GM20431 (cell line): ENCODE data around the gene MED15.
"Not testable (repeated sequence)": the region's sequence is repeated elsewhere in the genome, so short reads cannot be mapped to it uniquely, and the experiment has no call there.

Experiments
- in situ Hi-C: fragments of 300-500 bp; cut with MseI, MboI; formaldehyde crosslinking; loops from one replicate; pipeline ENCODE4 v1.15.0; 2020; ENCODE audit warnings: low sequenced_read_pairs; ENCODE audit not compliant: unreplicated experiment

Gene MED15, protein sequence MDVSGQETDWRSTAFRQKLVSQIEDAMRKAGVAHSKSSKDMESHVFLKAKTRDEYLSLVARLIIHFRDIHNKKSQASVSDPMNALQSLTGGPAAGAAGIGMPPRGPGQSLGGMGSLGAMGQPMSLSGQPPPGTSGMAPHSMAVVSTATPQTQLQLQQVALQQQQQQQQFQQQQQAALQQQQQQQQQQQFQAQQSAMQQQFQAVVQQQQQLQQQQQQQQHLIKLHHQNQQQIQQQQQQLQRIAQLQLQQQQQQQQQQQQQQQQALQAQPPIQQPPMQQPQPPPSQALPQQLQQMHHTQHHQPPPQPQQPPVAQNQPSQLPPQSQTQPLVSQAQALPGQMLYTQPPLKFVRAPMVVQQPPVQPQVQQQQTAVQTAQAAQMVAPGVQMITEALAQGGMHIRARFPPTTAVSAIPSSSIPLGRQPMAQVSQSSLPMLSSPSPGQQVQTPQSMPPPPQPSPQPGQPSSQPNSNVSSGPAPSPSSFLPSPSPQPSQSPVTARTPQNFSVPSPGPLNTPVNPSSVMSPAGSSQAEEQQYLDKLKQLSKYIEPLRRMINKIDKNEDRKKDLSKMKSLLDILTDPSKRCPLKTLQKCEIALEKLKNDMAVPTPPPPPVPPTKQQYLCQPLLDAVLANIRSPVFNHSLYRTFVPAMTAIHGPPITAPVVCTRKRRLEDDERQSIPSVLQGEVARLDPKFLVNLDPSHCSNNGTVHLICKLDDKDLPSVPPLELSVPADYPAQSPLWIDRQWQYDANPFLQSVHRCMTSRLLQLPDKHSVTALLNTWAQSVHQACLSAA

DNA sequence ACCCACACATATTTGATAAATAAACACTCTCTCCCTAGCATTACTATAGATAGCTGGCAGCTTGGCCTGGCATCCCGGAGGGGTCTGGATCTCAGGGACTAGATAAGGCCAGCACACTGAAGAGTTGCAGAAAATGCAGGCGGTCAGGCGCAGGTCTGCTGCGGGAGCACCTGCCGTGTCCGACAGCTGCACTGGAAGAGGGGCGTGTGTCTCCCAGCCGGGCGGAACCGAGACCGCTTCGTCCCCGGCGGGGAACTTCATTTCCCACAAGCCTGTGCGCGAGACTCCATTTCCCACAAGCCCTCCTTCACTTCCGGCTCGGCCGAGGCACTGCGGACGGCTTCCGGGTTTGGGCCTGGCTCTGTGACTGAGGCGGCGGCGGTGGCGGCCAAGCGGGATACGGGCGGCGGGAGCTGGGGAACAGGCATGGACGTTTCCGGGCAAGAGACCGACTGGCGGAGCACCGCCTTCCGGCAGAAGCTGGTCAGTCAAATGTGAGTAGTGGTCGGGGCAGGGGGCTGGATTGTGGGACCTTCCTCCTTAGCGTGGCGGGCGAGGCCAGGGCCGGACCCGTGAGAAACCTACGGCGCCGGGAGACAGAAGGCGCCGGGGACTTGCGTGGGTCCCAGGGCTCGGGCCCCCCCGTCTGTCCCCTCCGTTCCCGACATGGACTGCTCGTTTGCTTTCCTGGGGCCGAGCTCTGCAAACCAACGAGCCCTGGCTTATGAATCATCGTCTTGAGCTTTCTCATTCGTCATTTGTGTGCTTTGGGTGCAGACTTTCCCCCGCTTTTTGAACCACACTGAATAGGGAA is at the start of gene MED15:
Gene MED15, plus strand, starts transcription at position 358 of the 814 bp plus-strand sequence. Its CDS starts 69 bp downstream, at position 427.
- in situ Hi-C loops = no loop called here

DNA sequence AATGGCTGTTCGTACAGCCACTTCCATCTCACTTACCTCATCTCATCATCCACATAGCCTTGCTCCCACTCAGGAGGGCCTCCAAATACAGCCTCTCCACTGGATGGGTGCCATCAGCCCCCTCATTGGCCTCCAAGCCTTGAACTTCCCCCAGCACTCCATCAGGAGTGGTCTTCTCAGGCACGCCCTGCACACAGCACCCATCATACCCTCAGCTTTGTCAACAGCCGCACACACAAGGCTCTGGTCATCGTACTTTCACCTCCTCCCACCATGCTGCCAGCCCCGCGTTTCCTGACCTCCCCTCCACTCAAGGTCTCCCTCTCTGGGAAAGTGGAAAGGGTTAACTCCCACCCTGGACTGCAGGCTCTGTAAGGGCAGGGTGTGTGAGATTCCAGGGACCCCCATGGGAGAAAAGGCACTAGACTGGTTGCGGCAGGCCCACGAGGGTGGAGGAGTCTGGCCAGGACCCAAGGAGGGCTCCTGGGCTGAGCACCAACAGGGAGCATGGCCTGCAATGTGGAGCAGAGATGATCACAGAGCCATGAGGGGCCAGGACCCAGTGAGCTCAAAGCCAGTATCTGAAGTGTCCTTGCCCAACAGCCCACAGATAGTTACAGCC is 48.8 kb upstream of the MED15 start:
- in situ Hi-C loops = no loop called here

- in situ Hi-C loops = no loop called here
These were observed 48.3 kb upstream of the MED15 start for GRCh38 chr22:20459152-20459542.

- in situ Hi-C loops = no loop called here
These were observed 47.5 kb upstream of the MED15 start for GRCh38 chr22:20459862-20460261.

DNA sequence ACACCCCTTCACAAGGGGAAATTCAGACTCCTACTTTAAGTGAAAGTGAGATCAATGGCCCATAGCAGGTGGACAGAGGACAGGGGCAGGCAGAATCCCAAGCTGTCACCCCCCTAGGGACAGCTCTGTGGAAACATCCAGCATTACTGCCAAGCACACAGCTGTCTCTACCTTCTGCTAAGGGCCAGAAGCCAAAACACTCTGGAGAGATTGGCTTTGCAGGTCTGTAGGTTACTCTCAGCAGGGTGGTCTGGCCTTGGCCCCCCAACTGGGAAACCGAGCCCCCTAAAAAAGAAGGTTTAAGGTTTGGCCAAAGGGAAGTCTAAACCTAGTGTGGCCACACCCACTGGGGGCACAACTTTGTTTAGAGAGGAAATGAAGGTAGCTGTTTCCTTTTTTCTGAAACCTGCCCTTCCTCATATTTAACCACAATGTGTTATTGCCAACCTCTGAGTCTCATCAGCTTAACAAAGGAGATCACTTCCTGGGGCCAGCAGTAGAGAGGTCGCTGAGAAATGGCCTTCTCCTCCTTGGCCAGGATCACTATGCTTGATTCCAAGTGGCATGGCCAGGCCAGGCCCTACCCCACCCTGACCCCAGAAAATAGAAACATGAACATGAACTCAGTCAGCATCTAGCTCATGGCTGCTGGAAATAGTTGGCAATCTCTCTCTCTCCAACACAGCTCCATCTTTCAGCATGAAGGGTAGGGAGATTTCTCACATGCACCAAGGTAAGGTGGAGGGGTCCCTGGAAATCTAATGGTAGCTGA is 43.9 kb upstream of the MED15 start:
- in situ Hi-C loops = no loop called here

GRCh38 chr22:20464096-20464614 is 43.3 kb upstream of the MED15 start:
- in situ Hi-C loops = no loop called here

- in situ Hi-C loops = no loop called here
These were observed 42.3 kb upstream of the MED15 start for GRCh38 chr22:20464912-20465758.

DNA sequence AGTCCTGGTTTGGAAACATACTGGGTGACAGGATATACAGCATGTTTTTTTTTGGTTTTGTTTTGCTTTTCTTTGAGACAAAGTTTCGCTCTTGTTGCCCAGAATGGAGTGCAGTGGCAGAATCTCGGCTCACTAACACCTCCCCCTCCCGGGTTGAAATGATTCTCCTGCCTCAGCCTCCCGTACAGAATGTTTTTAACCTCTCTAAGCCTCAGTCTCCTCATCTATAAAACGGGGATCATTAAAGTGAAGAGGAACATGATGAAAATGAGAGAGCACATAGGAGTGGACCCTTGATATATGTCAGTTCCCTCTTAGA is 41.7 kb upstream of the MED15 start:
- in situ Hi-C loops = no loop called here

DNA sequence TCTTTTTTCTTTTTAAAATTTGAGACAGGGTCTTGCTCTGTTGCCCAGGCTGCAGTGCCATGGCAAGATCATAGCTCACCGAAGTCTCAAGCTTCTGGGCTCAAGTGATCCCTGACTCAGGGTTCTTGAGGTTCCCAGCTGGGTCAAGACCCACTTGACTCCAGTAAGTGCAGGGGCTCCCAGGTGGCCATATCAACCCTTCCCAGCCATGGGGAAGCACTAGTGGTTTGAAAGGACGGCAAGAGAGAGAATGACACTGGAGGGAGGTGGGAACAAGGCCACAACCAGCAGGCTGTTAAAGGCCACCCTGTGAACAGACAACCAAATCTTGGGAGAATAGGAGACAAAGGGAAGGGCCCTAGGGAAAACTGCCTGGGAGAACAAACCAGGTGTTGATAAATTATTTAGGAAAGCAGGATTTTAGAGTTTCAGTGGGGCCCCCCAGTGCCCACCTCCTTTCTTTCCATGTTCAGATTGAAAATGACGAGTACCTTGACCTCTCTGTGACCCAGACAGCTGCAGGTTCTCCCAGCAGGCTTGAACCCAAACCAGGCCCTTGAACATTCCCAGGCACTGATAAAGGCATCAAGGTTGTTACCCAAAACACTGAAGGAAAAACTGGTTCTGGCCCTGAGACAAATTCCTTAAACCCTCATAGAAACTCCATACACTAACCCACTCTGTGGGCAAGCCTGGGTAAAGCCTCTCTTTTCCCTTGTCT is 40.6 kb upstream of the MED15 start:
- in situ Hi-C loops = no loop called here

DNA sequence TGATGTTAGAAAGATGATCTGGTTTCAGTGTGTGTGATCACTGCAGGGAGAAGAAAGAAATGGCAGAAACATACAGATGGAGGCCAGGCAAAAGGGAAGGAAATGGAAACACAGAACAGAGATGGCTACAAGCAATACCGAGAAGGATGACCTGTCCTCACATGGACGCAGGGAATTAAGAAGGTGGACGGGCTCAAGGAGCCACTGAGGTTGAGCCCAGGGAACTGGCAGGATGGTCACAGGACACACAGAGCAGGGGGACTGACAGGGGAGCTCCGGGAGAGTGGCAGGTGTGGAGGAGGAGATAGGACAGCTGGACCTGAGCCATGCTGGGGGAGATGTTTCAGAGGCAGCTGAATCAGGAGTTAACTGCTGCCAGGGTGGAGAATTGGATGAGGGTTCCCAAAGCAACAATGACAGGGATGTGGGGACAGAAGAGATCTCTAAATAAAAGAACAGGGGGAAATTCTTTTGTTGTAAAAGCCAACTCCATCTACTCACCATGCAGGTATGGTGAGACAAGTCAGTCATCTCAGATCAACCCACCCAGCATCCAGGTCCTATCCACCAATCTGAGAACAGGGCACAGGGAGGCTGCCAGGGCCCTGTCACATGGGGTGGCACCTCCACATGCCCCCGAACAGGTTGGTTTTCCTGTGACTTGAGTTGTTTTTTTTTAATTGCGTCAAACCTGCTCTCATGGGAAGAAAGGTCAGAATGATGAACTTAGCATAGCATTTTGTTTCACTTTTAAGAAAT is 38.1 kb upstream of the MED15 start:
- in situ Hi-C loops = no loop called here

DNA sequence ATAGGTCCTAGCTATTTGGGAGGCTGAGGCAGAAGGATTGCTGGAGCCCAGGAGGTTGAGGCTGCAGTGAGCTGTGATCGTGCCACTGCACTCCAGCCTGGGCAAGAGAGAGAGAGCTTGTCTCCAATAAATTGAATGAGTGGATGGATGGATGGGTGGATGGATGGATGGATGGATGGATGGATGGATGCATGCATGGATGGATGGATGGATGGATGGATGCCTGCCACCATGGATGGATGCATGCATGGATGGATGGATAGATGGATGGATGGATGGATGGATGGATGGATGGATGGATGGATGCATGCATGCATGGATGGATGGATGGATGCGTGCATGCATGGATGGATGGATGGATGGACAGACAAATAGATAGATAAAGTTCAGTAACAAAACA is 36.9 kb upstream of the MED15 start:
- in situ Hi-C loops = not testable (repeated sequence)

DNA sequence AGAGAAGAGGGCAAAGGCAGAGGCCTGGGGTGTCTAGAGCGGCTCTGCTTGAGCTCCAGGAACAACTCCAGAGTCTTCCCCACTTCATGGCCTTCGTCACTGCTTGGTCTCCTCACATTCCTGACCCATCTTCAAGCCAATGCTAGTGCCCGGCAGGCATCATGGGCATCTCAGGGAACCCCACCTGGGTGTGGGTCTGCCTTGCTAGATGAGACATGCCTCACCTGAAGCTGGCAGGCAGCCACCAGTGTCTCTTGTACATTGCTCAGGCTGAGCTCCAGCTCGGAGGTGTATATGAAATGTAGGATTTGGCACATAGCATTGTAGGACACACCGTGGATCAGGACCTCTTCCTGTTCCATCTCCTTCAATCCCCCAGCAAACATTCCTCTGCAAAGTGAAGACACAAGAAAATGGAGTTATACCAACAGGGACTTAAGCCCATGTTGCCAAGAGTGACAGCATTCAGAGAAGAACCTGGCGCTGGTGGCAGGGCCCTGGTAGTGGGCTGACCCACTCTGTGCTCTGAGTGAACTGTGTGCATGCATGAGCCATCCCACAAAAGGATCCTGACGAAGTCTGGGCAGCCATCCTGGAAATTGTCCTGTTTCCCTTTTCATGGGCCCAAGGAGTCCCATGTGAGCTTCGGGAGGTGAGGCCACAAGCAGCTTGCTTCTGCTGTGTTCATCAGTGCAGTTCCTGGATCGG is 36.1 kb upstream of the MED15 start:
- in situ Hi-C loops = no loop called here

- in situ Hi-C loops = no loop called here
These were observed 34.6 kb upstream of the MED15 start for GRCh38 chr22:20472629-20473442.

DNA sequence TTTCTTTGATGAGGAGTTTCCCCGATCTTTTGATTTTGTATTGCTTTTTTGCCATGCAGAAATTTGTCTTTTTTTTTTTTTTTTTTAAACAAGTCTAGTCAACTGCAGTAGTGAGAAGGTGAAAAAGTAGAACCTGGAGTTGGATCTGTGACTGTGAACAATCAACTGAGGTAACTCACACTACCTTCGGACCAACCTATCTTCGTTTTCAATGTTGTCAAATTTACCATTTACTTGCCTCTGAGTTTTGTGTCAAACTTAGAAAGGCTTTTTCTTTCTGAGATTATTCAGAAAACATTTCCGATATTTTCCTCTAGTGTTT is 32.3 kb upstream of the MED15 start:
- in situ Hi-C loops = no loop called here

GRCh38 chr22:20475569-20475968 is 31.8 kb upstream of the MED15 start:
- in situ Hi-C loops = not testable (repeated sequence)

DNA sequence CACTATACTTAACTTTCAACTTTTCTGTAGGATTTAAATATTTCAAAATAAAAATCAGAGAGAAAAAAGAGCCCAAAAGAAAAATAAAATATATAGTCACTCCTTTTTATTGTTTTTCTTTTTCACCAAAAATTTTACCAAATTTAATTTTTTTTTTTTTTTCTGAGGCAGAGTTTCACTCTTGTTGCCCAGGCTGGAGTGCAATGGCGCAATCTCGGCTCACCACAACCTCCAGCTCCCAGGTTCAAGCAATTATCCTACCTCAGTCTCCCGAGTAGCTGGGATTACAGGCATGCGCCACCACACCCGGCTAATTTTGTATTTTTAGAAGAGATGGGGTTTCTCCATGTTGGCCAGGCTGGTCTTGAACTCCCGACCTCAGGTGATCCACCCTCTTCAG is 29.4 kb upstream of the MED15 start:
- in situ Hi-C loops = not testable (repeated sequence)
